Suppressor macrophage treated with lipopolysaccharide for 1 hour (primary cell): ENCODE results near the gene DLX4.

ENCODE experiments used
- DNase-seq, 3 donors: peaks; one replicate each; pipeline ENCODE4 v3.0.0-alpha.2; 2020 to 2022

Gene DLX4, protein sequence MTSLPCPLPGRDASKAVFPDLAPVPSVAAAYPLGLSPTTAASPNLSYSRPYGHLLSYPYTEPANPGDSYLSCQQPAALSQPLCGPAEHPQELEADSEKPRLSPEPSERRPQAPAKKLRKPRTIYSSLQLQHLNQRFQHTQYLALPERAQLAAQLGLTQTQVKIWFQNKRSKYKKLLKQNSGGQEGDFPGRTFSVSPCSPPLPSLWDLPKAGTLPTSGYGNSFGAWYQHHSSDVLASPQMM

DNA sequence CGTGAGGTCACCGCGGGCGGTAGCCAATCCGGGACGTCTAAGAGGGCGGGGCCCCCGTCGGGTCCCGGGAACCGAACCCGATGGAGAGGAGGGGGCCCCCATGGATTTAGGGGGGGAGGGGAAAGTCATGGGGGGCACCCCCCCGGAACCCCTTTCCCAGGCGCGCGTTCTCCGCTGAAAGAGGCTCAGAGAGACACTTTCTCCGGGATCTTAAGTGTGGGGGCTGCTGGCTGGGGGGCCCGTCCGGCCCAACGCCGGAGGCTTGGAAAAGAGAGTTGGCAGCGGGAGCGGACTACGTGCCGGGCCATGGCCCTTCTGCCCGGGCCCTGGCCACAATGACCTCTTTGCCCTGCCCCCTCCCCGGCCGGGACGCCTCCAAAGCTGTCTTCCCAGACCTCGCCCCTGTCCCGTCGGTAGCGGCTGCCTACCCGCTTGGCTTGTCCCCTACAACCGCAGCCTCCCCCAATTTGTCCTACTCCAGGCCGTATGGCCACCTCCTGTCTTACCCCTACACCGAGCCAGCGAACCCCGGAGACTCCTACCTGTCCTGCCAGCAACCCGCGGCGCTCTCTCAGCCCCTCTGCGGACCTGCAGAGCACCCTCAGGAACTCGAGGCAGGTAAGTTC, at the start of gene DLX4:
Gene DLX4 (plus strand): TSS at position 57 of the 626 bp plus-strand sequence. CDS start 279 bp downstream, at position 336.
- no peak for DNase-seq

DNA sequence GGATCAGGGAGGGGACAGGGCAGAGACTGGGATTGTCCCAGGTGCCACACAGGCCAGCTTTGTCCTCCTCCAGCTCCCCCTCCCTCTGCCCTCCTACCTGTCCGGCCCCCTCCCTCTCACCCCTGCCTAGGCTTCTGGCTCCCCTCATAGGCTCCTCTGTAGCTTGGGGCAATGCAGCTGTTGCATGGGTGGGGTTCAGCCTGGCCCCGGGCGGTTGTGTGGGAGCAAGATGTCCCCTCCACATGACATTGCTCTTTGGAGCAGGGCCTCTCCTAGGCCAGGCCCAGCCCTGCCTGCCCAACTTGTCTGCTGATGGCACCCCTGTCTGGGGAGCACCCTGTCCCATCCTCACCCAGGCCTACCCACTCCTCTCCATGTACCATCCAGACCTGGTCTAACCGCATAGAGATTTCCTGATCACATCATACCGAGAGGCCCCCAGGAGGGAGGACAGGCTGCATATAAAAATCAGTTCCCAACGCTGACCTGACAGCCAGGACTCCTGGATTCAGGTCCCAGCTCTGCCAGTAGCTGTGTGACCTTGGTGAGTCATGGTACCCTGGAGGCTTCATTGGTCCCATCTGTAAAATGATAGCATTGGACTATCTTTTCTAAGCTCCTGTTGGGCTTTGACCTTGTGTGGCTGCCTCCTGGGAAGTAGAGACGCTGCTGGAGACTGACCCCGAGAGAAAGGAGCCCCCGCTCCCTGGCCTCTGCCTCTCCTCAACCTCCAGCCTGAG, 48.8 kb upstream of the DLX4 start:
- no peak for DNase-seq

DNA sequence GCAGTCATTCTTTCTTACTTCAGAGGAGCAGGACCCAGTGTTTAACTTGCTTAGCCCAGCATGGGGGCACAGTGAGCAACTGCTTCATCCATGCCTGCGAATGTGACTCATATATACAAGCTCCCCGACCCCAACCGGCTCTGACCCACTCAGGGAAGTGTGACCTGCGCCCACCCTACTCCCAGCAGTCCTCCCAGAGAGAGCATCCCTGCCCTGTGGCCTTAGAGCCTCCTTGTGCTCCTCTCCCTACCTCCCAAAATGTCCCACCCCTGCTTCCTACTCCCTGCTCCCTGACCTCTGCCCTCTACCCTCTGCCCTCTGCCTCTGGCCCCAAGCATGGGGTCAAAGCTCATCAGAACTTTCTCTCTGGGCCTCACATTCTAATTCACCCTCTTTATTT, 46.9 kb upstream of the DLX4 start:
- DNase-seq, result no peak

DNA sequence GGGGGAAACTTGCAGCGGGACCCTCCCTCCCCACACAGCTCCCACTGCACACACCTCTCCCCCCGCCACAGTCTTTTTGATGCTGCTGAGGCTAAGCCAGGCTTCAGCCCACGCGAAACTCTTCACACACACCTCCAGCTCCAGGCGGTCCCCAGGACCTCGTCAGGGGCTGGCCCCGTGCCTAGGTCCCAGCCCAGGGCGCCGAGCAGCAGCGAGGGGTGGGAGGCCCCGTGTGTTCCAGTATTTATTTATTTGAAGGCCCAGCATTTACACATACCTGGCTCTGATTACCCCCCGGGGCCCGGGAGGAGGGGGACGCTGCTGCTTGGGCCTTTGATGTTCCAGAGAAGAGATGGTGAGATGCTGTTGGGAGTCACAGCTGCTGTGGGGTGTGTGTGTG, 44.9 kb upstream of the DLX4 start:
- DNase-seq, result no peak

DNA sequence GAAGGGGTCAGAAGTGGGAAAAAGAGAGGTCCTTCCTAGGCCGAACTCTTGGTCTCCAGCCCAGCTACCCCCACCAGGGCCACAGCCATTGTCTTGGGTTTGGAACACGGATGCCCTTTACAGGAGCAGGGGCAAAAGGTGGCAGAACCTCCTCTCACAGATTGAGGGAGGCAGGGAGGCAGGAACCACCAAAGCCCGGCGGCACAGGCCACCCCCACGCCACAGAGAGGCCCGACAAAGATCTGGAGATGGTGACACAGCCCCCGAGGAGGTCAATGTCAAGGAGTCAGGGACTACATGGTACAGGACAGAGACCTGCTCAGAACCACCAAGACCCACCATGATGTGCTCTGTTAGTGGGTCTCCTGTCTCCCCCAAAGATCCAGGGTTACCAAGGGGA, 44.4 kb upstream of the DLX4 start:
- no peak for DNase-seq

DNA sequence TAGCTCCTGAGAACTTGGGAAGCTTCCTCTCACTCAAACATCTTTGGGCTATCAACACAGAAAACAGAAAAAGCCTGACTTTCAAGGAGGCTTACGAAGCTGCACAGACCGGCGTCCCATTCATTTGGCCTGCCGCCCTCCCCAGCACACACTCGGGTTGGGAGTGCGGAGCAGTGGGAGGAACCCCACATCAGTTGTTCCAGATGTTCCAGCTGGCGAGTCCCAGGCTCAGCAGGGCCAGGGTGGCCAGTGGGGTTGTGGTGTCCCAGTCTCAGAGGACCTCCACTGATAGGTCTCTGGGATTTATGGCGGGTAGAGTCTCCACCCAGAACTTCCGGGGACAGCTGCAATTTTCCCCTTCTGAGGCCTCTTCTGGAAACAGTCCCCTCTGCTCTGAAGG, 43.1 kb upstream of the DLX4 start:
- no peak for DNase-seq

DNA sequence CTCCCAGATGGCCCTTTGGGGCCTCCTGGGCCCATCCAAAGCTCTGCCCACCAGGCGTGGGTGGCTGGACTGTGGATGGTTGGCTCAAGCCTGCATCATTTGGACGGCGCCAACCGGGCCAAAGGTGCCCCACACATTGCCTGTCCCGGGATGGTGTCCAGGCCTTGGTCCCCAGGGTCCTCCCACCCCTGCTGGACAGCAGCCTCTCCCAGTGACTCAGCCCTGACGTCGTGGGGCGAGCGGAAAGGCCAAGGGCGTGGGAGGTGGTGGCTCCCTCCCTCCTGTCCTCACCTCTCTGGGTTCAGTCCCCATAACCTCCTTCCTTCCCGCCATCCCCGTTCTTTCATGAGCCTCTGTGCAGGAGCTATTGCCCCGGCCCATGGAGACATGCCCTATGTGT, 42.1 kb upstream of the DLX4 start:
- DNase-seq, result no peak

DNA sequence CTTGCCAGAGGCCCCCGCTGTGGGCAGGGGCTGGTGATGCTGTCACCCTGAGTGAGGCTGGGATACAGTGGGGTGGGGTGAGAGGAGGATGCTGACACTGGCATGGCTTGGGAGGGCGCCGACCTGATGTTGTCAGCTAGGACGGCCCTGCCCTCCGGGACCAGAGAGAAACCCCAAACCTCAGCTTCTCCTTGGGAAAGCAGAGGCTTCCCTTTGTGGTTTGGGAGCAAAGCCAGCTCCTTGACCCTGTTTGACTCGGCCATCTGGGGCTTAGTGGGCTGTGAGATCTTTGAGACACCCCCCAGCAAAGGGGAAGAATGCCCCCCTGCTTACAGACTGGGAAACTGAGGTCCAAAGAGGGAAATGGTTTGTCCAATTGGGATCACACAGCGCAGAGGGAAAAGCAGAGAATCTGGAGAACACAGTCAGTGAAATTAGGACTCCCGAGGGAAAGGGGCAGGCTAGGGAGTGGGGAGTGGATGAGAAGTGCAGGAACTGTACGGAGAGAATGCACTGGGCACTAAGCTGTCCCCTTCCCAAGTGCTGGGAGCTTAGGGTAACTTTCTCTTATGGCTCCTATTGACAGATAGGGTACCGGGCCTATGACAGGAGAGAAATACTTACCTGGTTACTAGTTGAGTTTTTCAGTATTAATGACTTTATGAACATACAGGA, 40.7 kb upstream of the DLX4 start:
- DNase-seq, result no peak

DNA sequence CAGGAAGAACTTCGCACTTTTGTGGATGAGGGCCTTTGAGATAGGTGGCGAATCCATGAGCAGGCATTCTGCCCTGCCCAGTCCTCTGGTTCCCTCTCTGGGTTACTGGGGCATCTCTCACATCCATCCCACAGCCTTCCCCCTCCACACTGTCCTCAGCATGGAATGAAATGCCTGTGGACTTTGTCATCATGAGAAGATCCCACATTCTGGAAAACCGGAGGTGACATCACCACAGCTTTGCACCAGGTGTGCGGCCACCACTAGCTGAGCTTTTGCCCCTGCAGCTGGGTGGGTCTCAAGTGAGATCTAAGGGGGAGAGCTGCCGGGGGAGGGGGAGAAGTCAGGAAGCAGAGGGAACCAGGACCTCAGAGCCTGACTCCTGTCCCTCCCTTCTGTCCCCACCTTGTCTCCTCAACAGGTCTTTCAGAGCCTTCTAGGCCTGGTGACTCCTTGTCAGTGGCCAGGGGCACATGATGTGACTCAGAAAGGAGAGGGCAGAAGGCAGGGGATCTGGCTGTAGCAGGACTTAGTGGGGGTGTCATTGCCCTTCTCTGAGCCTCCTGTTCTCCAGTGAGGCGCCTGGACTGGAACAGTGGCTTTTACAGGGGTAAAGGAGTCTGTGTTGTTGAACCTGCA, 40.0 kb upstream of the DLX4 start:
- DNase-seq, result no peak

DNA sequence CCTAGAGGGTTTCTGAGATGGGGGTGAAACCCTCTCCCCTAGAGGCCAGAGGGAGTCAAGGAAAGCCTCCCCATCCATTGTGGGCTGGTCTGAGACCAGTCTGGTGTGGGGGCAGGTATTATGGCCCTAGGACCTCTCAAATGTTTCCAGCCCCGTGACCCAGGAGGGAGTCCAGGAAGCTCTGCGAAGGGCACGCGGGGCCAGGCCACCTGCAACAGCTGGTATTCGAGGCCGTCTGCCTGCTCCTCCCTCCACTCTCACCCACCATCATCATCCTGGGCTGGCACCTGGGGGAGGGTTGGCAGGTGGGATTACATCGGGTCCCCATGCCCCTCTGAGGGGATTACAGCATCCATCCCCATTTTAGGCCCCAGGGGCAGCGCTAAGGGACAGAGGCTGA, 38.1 kb upstream of the DLX4 start:
- DNase-seq, result no peak

DNA sequence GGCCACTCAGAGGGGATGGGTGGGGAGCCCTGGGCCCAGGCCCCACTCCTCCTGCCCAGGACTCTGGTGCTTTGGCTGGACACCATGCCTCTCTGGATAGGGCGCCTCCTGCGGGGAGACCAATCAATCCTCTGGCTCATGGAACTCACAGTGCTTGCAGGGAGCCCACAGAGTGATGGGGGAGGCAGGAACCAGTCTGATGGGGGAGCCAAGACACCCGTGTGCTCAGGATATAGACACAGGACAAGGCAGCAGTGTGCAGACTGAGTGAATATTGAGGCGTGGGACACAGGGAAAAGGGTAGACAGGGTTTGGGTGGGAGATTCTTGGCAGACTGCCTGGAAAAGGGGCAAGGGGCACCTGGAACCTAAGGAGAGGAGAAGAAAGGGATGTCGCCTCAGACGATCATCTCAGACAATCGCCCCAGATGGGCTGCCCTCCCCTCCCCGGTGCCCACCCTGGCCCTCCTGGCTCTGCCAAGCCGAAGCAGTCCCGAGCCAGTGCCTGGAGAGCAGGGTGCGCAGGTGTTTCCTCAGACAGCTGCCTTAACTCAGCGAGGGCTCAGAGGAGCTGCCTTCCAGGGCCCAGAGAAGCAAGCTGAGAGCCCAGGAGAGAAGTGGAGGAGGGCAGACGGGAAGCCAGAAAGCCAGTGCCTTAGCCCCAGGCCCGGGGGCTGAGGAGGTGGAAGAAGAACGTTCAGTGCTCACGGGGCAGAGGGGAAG, 37.4 kb upstream of the DLX4 start:
- DNase-seq, result no peak

DNA sequence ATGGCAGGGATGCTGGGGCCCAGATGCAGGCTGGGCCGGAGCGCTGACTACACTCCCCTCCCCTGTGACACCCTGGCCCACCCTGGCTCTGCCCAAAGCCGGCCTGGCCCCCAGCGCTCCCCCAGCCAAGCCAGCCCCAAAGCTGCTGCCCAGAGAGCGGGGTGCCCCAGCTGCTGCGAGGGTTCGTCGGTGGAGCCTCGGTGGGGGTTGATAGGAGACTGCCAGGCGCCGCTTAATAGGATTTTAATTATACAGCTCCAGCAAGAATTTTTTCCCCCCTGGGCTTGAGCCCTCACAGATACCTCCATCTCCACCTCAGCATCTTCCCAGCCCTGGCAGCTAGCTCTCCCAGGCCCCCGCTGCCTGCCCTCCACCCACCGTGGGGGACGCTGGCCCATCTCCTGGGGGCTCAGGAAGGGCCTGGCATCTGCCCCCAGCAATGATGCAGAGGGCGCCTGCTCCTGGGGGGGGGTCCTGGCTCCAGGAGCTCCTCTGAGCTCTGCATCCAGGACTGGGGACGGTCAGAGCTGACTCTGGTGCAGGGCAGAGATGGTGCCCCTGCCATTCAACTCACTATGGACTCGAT, 36.8 kb upstream of the DLX4 start:
- DNase-seq, result no peak

DNA sequence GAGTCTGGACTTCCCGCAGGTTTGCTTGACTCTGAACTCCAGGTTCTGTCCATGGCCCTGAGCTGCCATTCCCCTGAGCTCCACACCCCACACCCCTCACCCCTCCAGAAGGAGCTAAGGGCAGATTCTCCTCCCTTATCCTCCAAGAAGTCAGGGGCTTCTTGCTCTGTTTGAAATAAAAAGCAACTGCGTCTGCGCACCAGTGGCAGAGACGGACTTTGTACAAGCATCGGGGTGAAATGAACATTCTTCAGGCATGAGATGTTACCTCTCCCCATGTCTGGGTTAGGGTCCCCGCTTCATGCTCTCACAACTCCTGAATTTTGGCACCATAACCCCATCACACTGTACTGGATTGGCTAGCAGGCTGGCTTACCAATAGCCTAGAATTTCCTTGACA, 36.1 kb upstream of the DLX4 start:
- DNase-seq, result no peak

DNA sequence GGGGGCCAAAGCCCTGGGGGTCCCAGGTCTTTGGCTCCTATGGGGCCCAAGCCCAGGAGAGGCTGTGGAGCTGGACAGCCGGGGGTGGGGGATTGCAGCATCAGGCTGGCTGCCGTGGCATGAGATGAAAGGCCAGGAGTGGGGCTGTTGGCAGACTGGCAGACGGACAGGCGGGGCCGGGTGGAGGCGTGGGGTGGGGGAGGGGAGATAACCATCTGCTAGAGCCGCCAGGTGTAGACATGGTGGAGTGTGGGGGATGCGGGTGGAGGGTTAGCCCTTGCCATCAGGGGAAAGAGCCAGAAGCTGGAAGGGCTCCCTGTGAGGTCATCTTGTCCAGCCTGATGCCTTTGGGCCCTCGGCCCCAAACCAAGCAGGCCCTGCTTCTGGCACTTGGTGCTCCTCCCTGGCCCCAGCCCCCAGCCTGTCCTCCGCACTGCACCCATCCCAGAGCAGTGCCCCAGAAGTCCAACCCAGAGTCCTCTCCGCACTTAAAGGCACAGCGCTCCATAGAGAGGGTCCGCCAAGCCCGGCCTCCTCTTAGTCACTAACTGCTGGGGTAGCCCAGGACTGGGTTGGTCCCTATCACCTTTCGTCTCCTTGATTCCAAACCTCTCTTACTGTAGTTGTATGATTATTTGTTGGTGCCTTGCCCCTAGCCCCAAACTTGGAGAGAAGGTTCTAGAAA, 33.3 kb upstream of the DLX4 start:
- no peak for DNase-seq

DNA sequence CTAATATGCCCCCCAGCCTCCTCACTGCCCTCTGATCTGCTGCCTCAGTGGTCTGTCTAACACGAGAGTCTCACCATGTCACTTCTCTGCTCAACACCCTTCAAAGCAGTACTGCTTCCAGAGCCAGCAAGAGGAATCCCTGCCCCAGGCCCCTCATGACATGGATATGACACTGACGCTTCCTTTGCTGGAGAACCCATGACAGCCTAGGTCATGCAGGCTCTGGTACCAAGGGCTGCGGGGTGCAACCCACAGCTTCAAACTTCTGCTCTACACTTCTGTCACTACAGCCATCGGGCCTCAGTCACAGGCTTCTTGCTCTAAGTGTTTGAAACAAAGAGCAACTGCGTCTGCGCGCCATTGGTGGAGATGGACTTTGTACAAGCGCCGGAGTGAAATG, 32.6 kb upstream of the DLX4 start:
- peak in 1 of 3 donors; percentile 16 for DNase-seq

DNA sequence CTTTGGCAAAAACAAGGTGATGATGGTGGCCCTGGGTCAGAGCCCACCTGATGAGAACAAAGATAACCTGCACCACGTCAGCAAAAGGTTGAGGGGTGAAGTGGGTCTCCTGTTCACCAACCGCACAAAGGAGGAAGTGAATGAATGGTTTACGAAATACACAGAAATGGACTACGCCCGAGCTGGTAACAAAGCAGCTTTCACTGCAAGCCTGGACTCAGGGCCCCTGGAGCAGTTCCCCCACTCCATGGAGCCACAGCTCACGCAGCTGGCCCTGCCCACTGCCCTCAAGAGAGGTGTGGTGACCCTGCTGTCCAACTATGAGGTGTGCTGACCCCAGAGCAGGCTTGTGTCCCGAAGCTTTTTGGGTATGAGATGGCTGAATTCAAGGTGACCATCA, 29.7 kb upstream of the DLX4 start:
- DNase-seq, result peak in 2 of 3 donors; percentile 30 to 40

DNA sequence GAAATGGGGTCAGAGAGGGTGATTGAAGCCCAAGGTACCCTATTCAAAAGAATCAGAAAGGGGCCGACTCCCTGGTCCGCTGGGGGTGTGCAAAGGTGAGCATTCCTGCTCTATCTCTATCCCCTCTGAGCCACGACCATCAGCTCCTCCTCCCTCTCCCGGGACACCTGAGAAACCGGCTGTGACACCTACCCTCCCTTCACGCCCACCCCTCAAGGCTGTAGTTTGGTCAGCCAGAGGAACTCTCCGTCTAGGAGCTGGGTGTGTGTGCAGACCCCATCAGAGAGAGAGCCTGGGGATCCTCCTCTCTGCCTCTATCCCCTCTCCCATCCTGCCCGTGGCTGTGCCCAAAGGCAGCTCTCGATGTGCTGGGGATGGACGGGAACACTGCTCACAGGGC, 27.6 kb upstream of the DLX4 start:
- no peak for DNase-seq

DNA sequence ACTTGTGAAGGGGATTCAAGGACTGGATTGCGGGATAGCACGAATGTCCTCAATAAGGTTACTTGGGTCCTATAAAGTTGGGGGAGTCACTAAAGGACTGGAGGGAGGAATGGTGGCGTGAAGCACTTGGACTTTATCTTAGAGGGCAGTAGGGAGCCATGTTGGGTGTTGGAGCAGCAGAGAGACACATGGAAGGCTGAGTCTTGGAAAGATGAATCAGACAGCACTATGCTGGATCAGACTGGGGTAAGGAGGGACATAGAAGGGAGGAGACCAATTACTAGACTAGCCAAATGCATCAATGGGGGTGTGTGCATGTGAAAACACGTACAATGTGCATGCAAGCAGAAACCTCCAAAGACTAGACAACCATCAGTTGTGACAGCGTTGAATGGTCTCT, 26.0 kb upstream of the DLX4 start:
- no peak for DNase-seq

DNA sequence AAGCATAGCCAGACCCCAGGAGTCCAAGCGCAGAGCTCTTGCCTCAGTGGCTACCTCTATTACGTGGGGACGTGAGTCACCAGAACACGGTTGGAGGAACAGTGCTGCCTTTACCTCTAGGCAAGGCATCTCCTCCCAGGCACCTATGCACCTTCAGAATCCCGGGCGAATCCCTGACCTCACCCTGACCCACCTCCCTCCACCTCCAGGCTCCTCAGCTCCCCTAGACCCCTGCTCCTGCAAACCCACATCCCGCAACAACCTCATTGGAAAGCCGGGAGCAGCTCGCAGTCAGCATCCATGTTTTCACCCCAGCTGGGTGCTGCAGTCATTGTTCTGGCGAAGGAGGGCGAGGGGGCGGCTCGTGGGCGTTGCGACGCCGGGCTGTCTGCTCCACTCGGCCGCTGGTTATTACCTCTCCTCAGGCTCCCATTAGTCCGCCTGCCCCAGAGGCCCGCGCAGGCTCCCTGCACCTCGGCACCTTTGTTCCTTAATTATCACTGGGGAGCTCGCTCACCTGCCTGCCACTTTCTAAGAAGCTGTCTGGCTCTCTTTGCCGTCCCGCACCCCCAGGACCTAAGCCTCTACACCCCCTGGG, 24.6 kb upstream of the DLX4 start:
- DNase-seq, result no peak

DNA sequence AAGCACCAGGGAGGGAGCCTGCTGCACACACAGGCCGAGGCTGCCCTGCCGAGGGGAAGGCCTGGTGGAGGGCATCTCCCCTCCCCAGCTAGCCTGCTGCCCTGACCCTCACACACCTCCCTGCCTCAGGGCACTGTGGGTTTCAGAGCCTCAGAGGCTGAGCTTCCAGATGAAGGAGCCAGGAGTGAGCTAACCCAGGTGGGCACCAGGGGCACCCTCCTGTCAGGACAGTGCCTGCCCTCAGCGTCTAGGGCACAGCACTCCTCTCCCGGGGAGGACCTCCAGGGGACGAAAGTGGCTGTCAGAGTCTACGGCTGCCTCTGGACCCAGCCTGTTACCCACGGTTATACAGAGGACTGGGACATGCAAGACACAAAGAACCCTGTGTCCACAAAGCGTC, 22.8 kb upstream of the DLX4 start:
- DNase-seq, result no peak

DNA sequence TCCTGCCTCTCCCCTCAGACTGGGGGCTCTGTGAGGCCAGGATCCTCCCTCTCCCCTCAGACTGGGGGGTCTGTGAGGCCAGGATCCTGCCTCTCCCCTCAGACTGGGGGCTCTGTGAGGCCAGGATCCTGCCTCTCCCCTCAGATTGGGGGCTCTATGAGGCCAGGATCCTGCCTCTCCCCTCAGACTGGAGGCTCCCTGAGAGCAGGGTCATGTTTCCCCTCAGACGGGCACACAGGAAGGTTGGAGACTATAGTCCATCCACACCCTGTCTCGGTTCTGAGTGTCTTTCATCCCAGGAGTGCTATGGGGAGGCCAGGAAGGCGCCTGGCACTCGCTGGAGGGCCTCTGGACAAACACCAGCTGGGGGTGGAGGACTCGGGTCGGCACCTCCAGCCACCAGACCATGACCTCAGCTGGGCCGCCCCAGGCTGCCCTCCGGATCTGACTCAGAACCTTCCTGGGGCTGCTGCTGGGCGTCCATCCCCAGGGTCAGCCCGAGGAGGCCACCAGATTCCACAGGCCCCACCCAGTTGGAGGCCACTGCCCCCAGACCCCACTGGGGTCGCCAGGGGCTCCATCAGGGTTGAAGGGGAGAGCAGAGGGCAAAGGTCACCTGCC, 21.9 kb upstream of the DLX4 start:
- no peak for DNase-seq
